Bronchial epithelial cell (primary cell): ENCODE data around the gene KLHL3. TPM values are rescaled to one million over a fixed set of nuclear protein-coding genes. Genes with fewer than 3 reads are reported as not detected.
A peak's percentile ranks its signal among the peaks of the same experiment; 100 is the strongest.

Experiments
- DNase-seq: peaks from one replicate; pipeline ENCODE4 v3.0.0-alpha.2; 2010; ENCODE audit warnings: low read depth
- FAIRE-seq: peaks from 2 replicates; lab custom pipeline; 2011; peaks lifted over from hg19 to GRCh38; lab: Jason Lieb, UNC
- H3K27me3 ChIP-seq: 2 replicates; pipeline ENCODE4 v1.5.1; 2011; ENCODE audit warnings: low read length; ENCODE audit not compliant: control insufficient read depth, insufficient read depth
- H3K36me3 ChIP-seq: 2 replicates; pipeline ENCODE4 v1.5.1; 2011; ENCODE audit warnings: low read length; ENCODE audit not compliant: control insufficient read depth, insufficient read depth
- H3K4me3 ChIP-seq: 2 replicates; pipeline ENCODE4 v1.5.1; 2011; ENCODE audit warnings: mild to moderate bottlenecking, low read depth, low read length, control low read depth
- CTCF ChIP-seq: IDR thresholded peaks from 2 replicates; pipeline ENCODE4 v1.5.1; 2011; ENCODE audit warnings: mild to moderate bottlenecking, moderate library complexity, low read length, control low read depth, inconsistent platforms; ENCODE audit not compliant: insufficient read depth, severe bottlenecking
- total RNA-seq: library from RNA; depleted of rRNA; stranded (reverse); fragments of >200 nt; gene quantifications from 2 replicates; pipeline ENCODE4 v1.2.1, GENCODE V29; 2014

The KLHL3 gene
- total RNA-seq, 1 donor from 2014 or later = 0.53 TPM

- Histone ChIP-seq H3K36me3 (no peaks in the 10 kb centered on the region), H3K27me3 (no peaks in the 10 kb centered on the region), H3K4me3 (no peak overlapping the region)
- no peak for DNase-seq
- no peak for TF ChIP-seq CTCF
- FAIRE-seq = no peak
These were observed 25.0 kb upstream of the KLHL3 start for GRCh38 chr5:137760719-137761516.

DNA sequence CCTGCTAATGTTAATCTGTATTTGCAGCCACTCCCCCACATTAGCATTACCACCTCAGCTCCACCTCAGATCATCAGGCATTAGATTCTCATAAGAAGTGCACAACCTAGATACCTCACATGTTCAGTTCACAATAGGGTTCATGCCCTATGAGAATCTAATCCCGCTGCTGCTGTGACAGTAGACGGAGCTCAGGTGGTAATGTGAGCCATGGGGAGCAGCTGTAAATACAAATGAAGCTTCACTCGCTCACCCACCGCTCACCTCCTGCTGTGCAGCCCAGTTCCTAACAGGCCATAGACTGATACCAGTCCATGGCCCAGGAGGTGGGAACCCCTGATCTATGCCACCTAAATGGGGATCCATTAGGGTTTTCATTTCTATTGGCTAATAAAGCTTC lies 24.4 kb upstream of the KLHL3 start:
- TF ChIP-seq CTCF = no peak
- H3K27me3 ChIP-seq = no peaks in the 10 kb centered on the region
- H3K4me3 ChIP-seq = no peak overlapping the region
- H3K36me3 ChIP-seq = no peaks in the 10 kb centered on the region
- no peak for DNase-seq
- FAIRE-seq = no peak

DNA sequence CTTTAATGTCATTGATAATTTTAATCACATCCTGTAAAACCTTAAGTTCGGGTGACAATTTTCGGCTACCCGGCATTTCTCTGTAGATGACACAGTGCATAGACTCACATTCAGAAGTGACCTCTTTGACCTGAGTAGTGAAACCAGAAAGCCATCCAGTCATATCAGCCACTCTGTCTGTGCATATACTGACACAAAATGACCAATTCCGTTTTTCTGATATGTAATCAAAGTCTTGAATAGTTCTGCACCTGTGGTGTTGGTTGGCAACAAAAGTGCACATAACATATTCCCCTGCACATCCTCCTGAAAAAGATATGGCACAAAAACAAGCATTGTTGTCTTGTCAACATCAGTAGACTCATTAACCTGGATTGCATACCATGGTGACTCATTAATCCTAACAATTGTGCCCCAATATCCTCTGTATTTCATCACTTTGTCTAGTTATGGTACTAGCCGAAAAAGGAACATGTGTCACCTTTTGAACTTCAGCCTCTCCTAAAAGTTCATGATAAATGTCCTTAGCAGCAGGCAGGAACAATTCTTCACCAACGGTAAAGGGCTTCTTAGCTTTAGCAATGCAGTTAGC lies 22.9 kb upstream of the KLHL3 start:
- DNase-seq (peak; percentile 74), FAIRE-seq (no peak)
- no peaks in the 10 kb centered on the region for H3K36me3 ChIP-seq
- TF ChIP-seq CTCF = no peak
- no peaks in the 10 kb centered on the region for H3K27me3 ChIP-seq
- no peak overlapping the region for H3K4me3 ChIP-seq

GRCh38 chr5:137758121-137758520 lies 22.2 kb upstream of the KLHL3 start:
- Histone ChIP-seq H3K4me3 (no peak overlapping the region), H3K27me3 (no peaks in the 10 kb centered on the region), H3K36me3 (no peaks in the 10 kb centered on the region)
- DNase-seq (no peak), FAIRE-seq (no peak)
- no peak for TF ChIP-seq CTCF

DNA sequence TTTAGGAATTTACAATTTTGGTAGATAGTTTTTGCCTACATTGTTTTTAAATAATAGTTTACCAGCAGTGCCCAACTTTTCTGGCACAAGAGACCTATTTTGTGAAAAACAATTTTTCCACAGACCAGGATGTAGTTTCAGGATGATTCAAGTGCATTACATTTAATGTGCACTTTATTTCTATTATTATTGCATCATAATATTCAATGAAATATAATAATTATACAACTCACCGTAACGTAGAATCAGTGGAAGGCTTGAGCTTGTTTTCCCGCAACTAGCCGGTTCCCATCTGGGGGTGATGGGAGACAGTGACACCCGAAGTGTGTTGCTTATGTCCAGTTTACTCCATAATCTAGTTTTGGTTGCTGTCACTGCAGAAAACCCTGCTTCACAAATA lies 21.7 kb upstream of the KLHL3 start:
- no peak for DNase-seq
- TF ChIP-seq CTCF = no peak
- peaks cover 2% of the 10 kb centered on the region for H3K36me3 ChIP-seq
- FAIRE-seq = no peak
- no peak overlapping the region for H3K4me3 ChIP-seq
- no peaks in the 10 kb centered on the region for H3K27me3 ChIP-seq
